Loucy (cell line): ENCODE results near the gene KRTAP4-2.

ENCODE experiments used
- H2AFZ ChIP-seq: fragments of 200-600 bp; sonication (generic); 2 replicates; pipeline ENCODE4 v1.6.0; 2016; ENCODE audit warnings: antibody characterized with exemption, mild to moderate bottlenecking, low read length, moderate library complexity
- H3F3A ChIP-seq: fragments of 200-600 bp; 2 replicates; pipeline ENCODE4 v1.6.0; 2016; ENCODE audit warnings: antibody characterized with exemption, low read depth, mild to moderate bottlenecking
- H3K27me3 ChIP-seq: fragments of 200-600 bp; sonication (generic); 2 replicates; pipeline ENCODE4 v1.6.1; 2014; ENCODE audit warnings: low read length, mild to moderate bottlenecking; ENCODE audit not compliant: insufficient read depth, poor library complexity, severe bottlenecking
- H3K36me3 ChIP-seq: fragments of 200-600 bp; sonication (generic); 2 replicates; pipeline ENCODE4 v1.6.1; 2016; ENCODE audit warnings: low read length; ENCODE audit not compliant: insufficient read depth
- H3K4me1 ChIP-seq: fragments of 200-600 bp; sonication (generic); 2 replicates; pipeline ENCODE4 v1.5.1; 2014; ENCODE audit warnings: low read length, mild to moderate bottlenecking; ENCODE audit not compliant: insufficient read depth, poor library complexity, severe bottlenecking
- H3K4me2 ChIP-seq: fragments of 200-600 bp; sonication (generic); 2 replicates; pipeline ENCODE4 v1.6.0; 2014; ENCODE audit warnings: antibody characterized with exemption, low read length, low read depth, mild to moderate bottlenecking; ENCODE audit not compliant: poor library complexity, severe bottlenecking
- H3K4me3 ChIP-seq: fragments of 200-600 bp; sonication (generic); 2 replicates; pipeline ENCODE4 v1.5.1; 2014; ENCODE audit warnings: low read length, mild to moderate bottlenecking, mixed read lengths; ENCODE audit not compliant: poor library complexity, severe bottlenecking
- H3K79me2 ChIP-seq: fragments of 200-600 bp; sonication (generic); 2 replicates; pipeline ENCODE4 v1.6.1; 2014; ENCODE audit warnings: low read length; ENCODE audit not compliant: insufficient read depth
- H3K9ac ChIP-seq: fragments of 200-600 bp; sonication (generic); 2 replicates; pipeline ENCODE4 v1.6.0; 2014; ENCODE audit warnings: mild to moderate bottlenecking, low read depth, low read length, moderate library complexity; ENCODE audit not compliant: poor library complexity, severe bottlenecking
- H3K9me2 ChIP-seq: fragments of 200-600 bp; sonication (generic); replicated peaks from 2 replicates; pipeline ENCODE4 v1.6.1; 2016; ENCODE audit warnings: low read depth, low read length, mixed read lengths
- H3K9me3 ChIP-seq: fragments of 200-600 bp; sonication (generic); 2 replicates; pipeline ENCODE4 v1.6.1; 2014; ENCODE audit warnings: mild to moderate bottlenecking, antibody characterized with exemption, low read length, low read depth; ENCODE audit not compliant: insufficient read depth
- H4K20me1 ChIP-seq: fragments of 200-600 bp; sonication (generic); 2 replicates; pipeline ENCODE4 v1.6.0; 2014; ENCODE audit warnings: antibody characterized with exemption, low read length, mild to moderate bottlenecking; ENCODE audit not compliant: insufficient read depth, poor library complexity, severe bottlenecking
- CTCF ChIP-seq: fragments of 200-600 bp; sonication (generic); conservative IDR thresholded peaks from 2 replicates; pipeline ENCODE4 v1.5.1; 2014; ENCODE audit warnings: mild to moderate bottlenecking, antibody characterized with exemption, low read length
- EZH2phosphoT487 ChIP-seq: fragments of 200-600 bp; IDR thresholded peaks from 2 replicates; pipeline ENCODE4 v1.6.1; 2018; ENCODE audit warnings: antibody characterized with exemption, mild to moderate bottlenecking, moderate library complexity, borderline replicate concordance

The KRTAP4-2 gene

GRCh38 chr17:41186872-41187271 is 8.9 kb upstream of the KRTAP4-2 start:
- Histone ChIP-seq H3K4me1 (no peaks in the 10 kb centered on the region), H3K4me3 (no peak overlapping the region), H3K9me2 (no peaks in the 10 kb centered on the region), H3K79me2 (no peaks in the 10 kb centered on the region), H3K27me3 (no peaks in the 10 kb centered on the region), H3K9ac (no peak overlapping the region), H3K4me2 (no peak overlapping the region), H2AFZ (no peak overlapping the region), H3K36me3 (no peaks in the 10 kb centered on the region), H3F3A (no peaks in the 10 kb centered on the region), H4K20me1 (no peaks in the 10 kb centered on the region), H3K9me3 (no peaks in the 10 kb centered on the region)
- TF ChIP-seq EZH2phosphoT487: no peak
- TF ChIP-seq CTCF: no peak

- H3K9me3 ChIP-seq: no peaks in the 10 kb centered on the region
- H2AFZ ChIP-seq: no peak overlapping the region
- H3F3A ChIP-seq: no peaks in the 10 kb centered on the region
- no peak overlapping the region for H3K4me3 ChIP-seq
- no peak overlapping the region for H3K9ac ChIP-seq
- H3K27me3 ChIP-seq: no peaks in the 10 kb centered on the region
- no peak overlapping the region for H3K4me2 ChIP-seq
- H3K9me2 ChIP-seq: no peaks in the 10 kb centered on the region
- H3K4me1 ChIP-seq: no peaks in the 10 kb centered on the region
- no peaks in the 10 kb centered on the region for H4K20me1 ChIP-seq
- no peaks in the 10 kb centered on the region for H3K79me2 ChIP-seq
- TF ChIP-seq CTCF (no peak), EZH2phosphoT487 (no peak)
- H3K36me3 ChIP-seq: no peaks in the 10 kb centered on the region
These were observed 7.0 kb upstream of the KRTAP4-2 start for GRCh38 chr17:41185001-41185400.

- no peaks in the 10 kb centered on the region for H4K20me1 ChIP-seq
- H3K4me1 ChIP-seq: no peaks in the 10 kb centered on the region
- H3K79me2 ChIP-seq: no peaks in the 10 kb centered on the region
- no peaks in the 10 kb centered on the region for H3K9me2 ChIP-seq
- no peak for TF ChIP-seq CTCF
- TF ChIP-seq EZH2phosphoT487: no peak
- H3K9me3 ChIP-seq: no peaks in the 10 kb centered on the region
- no peaks in the 10 kb centered on the region for H3K36me3 ChIP-seq
- H3F3A ChIP-seq: no peaks in the 10 kb centered on the region
- H3K4me2 ChIP-seq: no peak within 1 kb of the TSS
- no peaks in the 10 kb centered on the region for H3K27me3 ChIP-seq
- H2AFZ ChIP-seq: no peak within 1 kb of the TSS
- no peak within 1 kb of the TSS for H3K4me3 ChIP-seq
- no peak within 1 kb of the TSS for H3K9ac ChIP-seq
These were observed 6.5 kb upstream of the KRTAP4-2 start, which contains the start of gene KRTAP4-1 for GRCh38 chr17:41184480-41184961. Gene KRTAP4-1, minus strand, starts transcription at chr17:41184911. Its CDS starts 57 bp downstream, at chr17:41184854.
